K562 (cell line): ENCODE data around the gene WBP1L. TPM values are rescaled to one million over a fixed set of nuclear protein-coding genes. Genes with fewer than 3 reads are reported as not detected.

ENCODE experiments used
- MED1 ChIP-seq: sonication (generic); formaldehyde crosslinking; IDR thresholded peaks from 2 replicates; pipeline ENCODE4 v1.8.1; 2023; ENCODE audit warnings: missing genetic modification reagents, borderline replicate concordance
- polyA plus RNA-seq, 8 experiments: library from polyadenylated mRNA; depleted of rRNA in 4 of 8; stranded (reverse) in 5 of 8; unstranded in 3 of 8; fragments of >200 nt; fragmentation: Nextera tagmentation in 2 of 8; fragmentation: Illumina TruSeq in 1 of 8; extraction: Ambion mirVana in 2 of 8; extraction: Trizol in 1 of 8; gene quantifications; 2 replicates each; pipeline versions ENCODE4 v1.2.1 to v1.2.3, GENCODE V29; 2011 to 2014; ENCODE audit warnings: inconsistent platforms in 1 of 8, missing spikeins in 1 of 8
- total RNA-seq, 7 experiments: library from RNA; depleted of rRNA in 6 of 7; stranded (reverse); fragments of >200 nt in 6 of 7; fragmentation: Illumina TruSeq in 2 of 7; extraction: Trizol in 2 of 7; gene quantifications; 2 replicates each; pipeline versions ENCODE4 v1.2.1 to v1.2.3, GENCODE V29; 2011 to 2021; ENCODE audit warnings: low replicate concordance in 1 of 7
- TF ChIP-seq, protein P1 (sequence below), 2 experiments: fragments of 450-650 bp in 1 of 2; sonication (generic) in 1 of 2; formaldehyde crosslinking in 1 of 2; IDR thresholded peaks; 2 replicates each; pipeline versions ENCODE4 v1.7.1 to v1.9.0; 2016 to 2022; ENCODE audit warnings: inconsistent platforms in 1 of 2, mild to moderate bottlenecking in 1 of 2, missing genetic modification reagents in 1 of 2

Gene WBP1L
- total and polyA plus RNA-seq, 9 of the 15 experiments (the other 6 are each of a cell fraction or from before 2014, with no cell fraction given) = 3.2 to 14.4 (median 11.3) TPM

DNA sequence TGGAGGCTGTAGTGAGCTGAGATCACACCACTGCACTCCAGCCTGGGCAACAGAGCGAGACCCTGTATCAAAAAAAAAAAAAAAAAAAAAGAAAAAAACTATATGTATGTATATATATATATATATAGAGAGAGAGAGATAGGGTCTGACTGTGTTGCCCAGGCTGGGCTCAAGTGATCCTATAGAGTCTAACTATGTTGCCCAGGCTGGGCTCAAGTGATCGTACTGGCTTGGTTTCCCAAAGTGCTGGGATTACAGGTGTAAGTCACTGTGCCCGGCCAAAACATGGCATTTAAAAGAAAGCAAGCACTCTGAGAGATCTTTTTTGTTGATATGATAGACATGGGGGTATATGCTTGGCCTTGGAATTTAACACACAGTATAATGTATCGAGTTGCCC lies 73.4 kb downstream of the WBP1L start (continued):
- TF ChIP-seq, protein P1, sequence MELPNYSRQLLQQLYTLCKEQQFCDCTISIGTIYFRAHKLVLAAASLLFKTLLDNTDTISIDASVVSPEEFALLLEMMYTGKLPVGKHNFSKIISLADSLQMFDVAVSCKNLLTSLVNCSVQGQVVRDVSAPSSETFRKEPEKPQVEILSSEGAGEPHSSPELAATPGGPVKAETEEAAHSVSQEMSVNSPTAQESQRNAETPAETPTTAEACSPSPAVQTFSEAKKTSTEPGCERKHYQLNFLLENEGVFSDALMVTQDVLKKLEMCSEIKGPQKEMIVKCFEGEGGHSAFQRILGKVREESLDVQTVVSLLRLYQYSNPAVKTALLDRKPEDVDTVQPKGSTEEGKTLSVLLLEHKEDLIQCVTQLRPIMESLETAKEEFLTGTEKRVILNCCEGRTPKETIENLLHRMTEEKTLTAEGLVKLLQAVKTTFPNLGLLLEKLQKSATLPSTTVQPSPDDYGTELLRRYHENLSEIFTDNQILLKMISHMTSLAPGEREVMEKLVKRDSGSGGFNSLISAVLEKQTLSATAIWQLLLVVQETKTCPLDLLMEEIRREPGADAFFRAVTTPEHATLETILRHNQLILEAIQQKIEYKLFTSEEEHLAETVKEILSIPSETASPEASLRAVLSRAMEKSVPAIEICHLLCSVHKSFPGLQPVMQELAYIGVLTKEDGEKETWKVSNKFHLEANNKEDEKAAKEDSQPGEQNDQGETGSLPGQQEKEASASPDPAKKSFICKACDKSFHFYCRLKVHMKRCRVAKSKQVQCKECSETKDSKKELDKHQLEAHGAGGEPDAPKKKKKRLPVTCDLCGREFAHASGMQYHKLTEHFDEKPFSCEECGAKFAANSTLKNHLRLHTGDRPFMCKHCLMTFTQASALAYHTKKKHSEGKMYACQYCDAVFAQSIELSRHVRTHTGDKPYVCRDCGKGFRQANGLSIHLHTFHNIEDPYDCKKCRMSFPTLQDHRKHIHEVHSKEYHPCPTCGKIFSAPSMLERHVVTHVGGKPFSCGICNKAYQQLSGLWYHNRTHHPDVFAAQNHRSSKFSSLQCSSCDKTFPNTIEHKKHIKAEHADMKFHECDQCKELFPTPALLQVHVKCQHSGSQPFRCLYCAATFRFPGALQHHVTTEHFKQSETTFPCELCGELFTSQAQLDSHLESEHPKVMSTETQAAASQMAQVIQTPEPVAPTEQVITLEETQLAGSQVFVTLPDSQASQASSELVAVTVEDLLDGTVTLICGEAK (IDR thresholded peaks at IDR 0.05) = no peak
- TF ChIP-seq, protein P1 (CRISPR knock-in tag; IDR thresholded peaks at IDR 0.05) = no peak
- no peak for TF ChIP-seq MED1 (CRISPR knock-in tag)
